Measurements from ENCODE around the gene OR2H2. TPM values are rescaled to one million over a fixed set of nuclear protein-coding genes. Genes with fewer than 3 reads are reported as not detected.
A peak's percentile ranks its signal among the peaks of the same experiment; 100 is the strongest.

OR2H2 gene
- total RNA-seq, 2 experiments from 2014 or later, result not detected

- H2AFZ ChIP-seq (ENCODE audit: low read length), result peak overlapping the region; percentile 78
- intact Hi-C loops (cut with micrococcal nuclease; ENCODE audit: unreplicated experiment), result no loop called here
- H3K4me1 ChIP-seq (ENCODE audit: insufficient read depth, low read length, poor library complexity, severe bottlenecking), result peaks cover 23% of the 10 kb centered on the region
- TF ChIP-seq EZH2phosphoT487 (IDR thresholded peaks at IDR 0.05; ENCODE audit: borderline replicate concordance, low read depth, low read length) (no peak), CTCF (conservative IDR thresholded peaks at IDR 0.05; ENCODE audit: low read length) (peak; percentile 69)
- CTCF ChIA-PET (ENCODE audit: unreplicated experiment), result no interaction called here
- peak overlapping the region; percentile 74 for H3K4me2 ChIP-seq (ENCODE audit: low read length)
- H4K20me1 ChIP-seq (ENCODE audit: insufficient read depth, low read length), result no peaks in the 10 kb centered on the region; the same call in 1 of the 2 replicates
- no TSS peak for BruUV-seq (replicated peaks)
- no peaks in the 10 kb centered on the region for H3K79me2 ChIP-seq (ENCODE audit: insufficient read depth, low read depth, low read length)
- no peaks in the 10 kb centered on the region for H3K9me3 ChIP-seq (ENCODE audit: low read length)
- no peak overlapping the region for H3K27ac ChIP-seq (ENCODE audit: low read depth, low read length, poor library complexity, severe bottlenecking)
- H3K9me2 ChIP-seq (ENCODE audit: insufficient read depth, low read length), result no peaks in the 10 kb centered on the region
- H3K4me3 ChIP-seq (ENCODE audit: low read depth, low read length, poor library complexity, severe bottlenecking), result peak overlapping the region; percentile 69
- DNase-seq (ENCODE audit: low spot score), result peak; percentile 75
- no peaks in the 10 kb centered on the region for H3K36me3 ChIP-seq (ENCODE audit: insufficient read depth, low read length)
- POLR2A ChIA-PET, result no interaction called here
These were observed 43.7 kb downstream of the OR2H2 start for GRCh38 chr6:29628419-29629281.

- ChIA-PET POLR2A (no interaction called here), CTCF (ENCODE audit: unreplicated experiment) (no interaction called here)
- Histone ChIP-seq H3K9me3 (ENCODE audit: low read length) (no peaks in the 10 kb centered on the region), H3K4me1 (ENCODE audit: insufficient read depth, low read length, poor library complexity, severe bottlenecking) (peaks cover 32% of the 10 kb centered on the region), H3K9me2 (ENCODE audit: insufficient read depth, low read length) (no peaks in the 10 kb centered on the region), H3K79me2 (ENCODE audit: insufficient read depth, low read depth, low read length) (no peaks in the 10 kb centered on the region), H2AFZ (ENCODE audit: low read length) (no peak overlapping the region), H3K4me2 (ENCODE audit: low read length) (peak overlapping the region; percentile 74), H3K4me3 (ENCODE audit: low read depth, low read length, poor library complexity, severe bottlenecking) (peak overlapping the region; percentile 69), H3K36me3 (ENCODE audit: insufficient read depth, low read length) (no peaks in the 10 kb centered on the region), H4K20me1 (ENCODE audit: insufficient read depth, low read length) (no peaks in the 10 kb centered on the region; the same call in 1 of the 2 replicates), H3K27ac (ENCODE audit: low read depth, low read length, poor library complexity, severe bottlenecking) (no peak overlapping the region)
- TF ChIP-seq CTCF (conservative IDR thresholded peaks at IDR 0.05; ENCODE audit: low read length), result no peak
- no peak for TF ChIP-seq EZH2phosphoT487 (IDR thresholded peaks at IDR 0.05; ENCODE audit: borderline replicate concordance, low read depth, low read length)
- no peak for DNase-seq (ENCODE audit: low spot score)
- intact Hi-C loops (cut with micrococcal nuclease; ENCODE audit: unreplicated experiment), result no loop called here
- TSS peak; percentile 80 for BruUV-seq (replicated peaks)
These were observed 44.6 kb downstream of the OR2H2 start for GRCh38 chr6:29629571-29629970.

- Histone ChIP-seq H3K9me3 (ENCODE audit: low read length) (no peaks in the 10 kb centered on the region), H3K4me2 (ENCODE audit: low read length) (no peak overlapping the region), H3K4me3 (ENCODE audit: low read depth, low read length, poor library complexity, severe bottlenecking) (no peak overlapping the region), H3K79me2 (ENCODE audit: insufficient read depth, low read depth, low read length) (no peaks in the 10 kb centered on the region), H3K4me1 (ENCODE audit: insufficient read depth, low read length, poor library complexity, severe bottlenecking) (peaks cover 38% of the 10 kb centered on the region), H3K36me3 (ENCODE audit: insufficient read depth, low read length) (no peaks in the 10 kb centered on the region), H3K9me2 (ENCODE audit: insufficient read depth, low read length) (no peaks in the 10 kb centered on the region), H3K27ac (ENCODE audit: low read depth, low read length, poor library complexity, severe bottlenecking) (no peak overlapping the region), H2AFZ (ENCODE audit: low read length) (no peak overlapping the region), H4K20me1 (ENCODE audit: insufficient read depth, low read length) (no peaks in the 10 kb centered on the region; the same call in 1 of the 2 replicates)
- POLR2A ChIA-PET, result no interaction called here
- no TSS peak for BruUV-seq (replicated peaks)
- CTCF ChIA-PET (ENCODE audit: unreplicated experiment), result no interaction called here
- DNase-seq (ENCODE audit: low spot score), result no peak
- intact Hi-C loops (cut with micrococcal nuclease; ENCODE audit: unreplicated experiment), result no loop called here
- TF ChIP-seq EZH2phosphoT487 (IDR thresholded peaks at IDR 0.05; ENCODE audit: borderline replicate concordance, low read depth, low read length), result no peak
- no peak for TF ChIP-seq CTCF (conservative IDR thresholded peaks at IDR 0.05; ENCODE audit: low read length)
These were observed 45.4 kb downstream of the OR2H2 start for GRCh38 chr6:29630315-29630714.
